Astrocyte (in vitro differentiated cells and primary cell): ENCODE results near the gene SND1. TPM values are rescaled to one million over a fixed set of nuclear protein-coding genes. Genes with fewer than 3 reads are reported as not detected.

Source experiments
- DNase-seq: peaks from one replicate; pipeline ENCODE4 v3.0.0-alpha.2; 2010; ENCODE audit warnings: low read depth
- FAIRE-seq: peaks from 2 replicates; lab custom pipeline; 2011; peaks lifted over from hg19 to GRCh38; lab: Jason Lieb, UNC
- H2AFZ ChIP-seq: 2 replicates; pipeline ENCODE4 v1.6.0; 2012; ENCODE audit warnings: low read depth, low read length, inconsistent platforms
- H3K27ac ChIP-seq: 2 replicates; pipeline ENCODE4 v1.5.1; 2011; ENCODE audit warnings: low read depth, low read length, inconsistent platforms
- H3K27me3 ChIP-seq: 2 replicates; pipeline ENCODE4 v1.6.0; 2011; ENCODE audit warnings: low read length, inconsistent platforms; ENCODE audit not compliant: insufficient read depth
- H3K36me3 ChIP-seq: 2 replicates; pipeline ENCODE4 v1.5.1; 2011; ENCODE audit warnings: low read length, inconsistent platforms; ENCODE audit not compliant: insufficient read depth
- H3K4me1 ChIP-seq: 2 replicates; pipeline ENCODE4 v1.5.1; 2011; ENCODE audit warnings: low read length, inconsistent platforms; ENCODE audit not compliant: insufficient read depth
- H3K4me2 ChIP-seq: 2 replicates; pipeline ENCODE4 v1.6.0; 2012; ENCODE audit warnings: low read length, inconsistent platforms
- H3K4me3 ChIP-seq: 2 replicates; pipeline ENCODE4 v1.5.1; 2011; ENCODE audit warnings: low read depth, mild to moderate bottlenecking, low read length, inconsistent platforms; ENCODE audit not compliant: insufficient read depth
- H3K79me2 ChIP-seq: 2 replicates; pipeline ENCODE4 v1.6.0; 2012; ENCODE audit warnings: mild to moderate bottlenecking, low read length, inconsistent platforms; ENCODE audit not compliant: insufficient read depth
- H3K9ac ChIP-seq: 2 replicates; pipeline ENCODE4 v1.6.0; 2012; ENCODE audit warnings: mild to moderate bottlenecking, low read length, inconsistent platforms
- H3K9me3 ChIP-seq: 2 replicates; pipeline ENCODE4 v1.5.1; 2012; ENCODE audit warnings: low read depth, mild to moderate bottlenecking, low read length, inconsistent platforms; ENCODE audit not compliant: insufficient read depth
- H4K20me1 ChIP-seq: 2 replicates; pipeline ENCODE4 v1.6.0; 2012; ENCODE audit warnings: low read length, inconsistent platforms; ENCODE audit not compliant: insufficient read depth
- H3K27ac Mint-ChIP-seq: one replicate; pipeline ENCODE4 v1.8.0; 2021; ENCODE audit warnings: mild to moderate bottlenecking, mixed read lengths; ENCODE audit not compliant: unreplicated experiment
- H3K27me3 Mint-ChIP-seq: one replicate; pipeline ENCODE4 v1.8.0; 2021; ENCODE audit warnings: low read depth, mixed read lengths; ENCODE audit not compliant: unreplicated experiment
- H3K36me3 Mint-ChIP-seq: one replicate; pipeline ENCODE4 v1.8.0; 2021; ENCODE audit warnings: low read depth, mixed read lengths; ENCODE audit not compliant: unreplicated experiment
- H3K4me1 Mint-ChIP-seq: one replicate; pipeline ENCODE4 v1.8.0; 2021; ENCODE audit warnings: low read depth, mixed read lengths; ENCODE audit not compliant: unreplicated experiment
- H3K4me3 Mint-ChIP-seq: one replicate; pipeline ENCODE4 v1.8.0; 2021; ENCODE audit warnings: mild to moderate bottlenecking, moderate library complexity, mixed read lengths; ENCODE audit not compliant: unreplicated experiment
- H3K9me3 Mint-ChIP-seq: one replicate; pipeline ENCODE4 v1.8.0; 2021; ENCODE audit warnings: mild to moderate bottlenecking, mixed read lengths; ENCODE audit not compliant: unreplicated experiment
- CTCF ChIP-seq: IDR thresholded peaks from 2 replicates; pipeline ENCODE4 v1.5.1; 2011; ENCODE audit warnings: low read depth, mild to moderate bottlenecking, inconsistent platforms, low read length, moderate library complexity; ENCODE audit not compliant: insufficient read depth
- EZH2 ChIP-seq: IDR thresholded peaks from 2 replicates; pipeline ENCODE4 v1.6.1; 2012; ENCODE audit warnings: mild to moderate bottlenecking, low read length, inconsistent platforms; ENCODE audit not compliant: insufficient read depth
- total RNA-seq: library from RNA; stranded (reverse); gene quantifications from 2 replicates; pipeline ENCODE4 v1.2.1, GENCODE V29; 2021

Gene SND1
- total RNA-seq, 1 donor from 2014 or later = 267 TPM

GRCh38 chr7:127755521-127755920, 103.5 kb downstream of the SND1 start:
- H3K4me3 Mint-ChIP-seq = no peak overlapping the region
- H3K27ac ChIP-seq = no peak overlapping the region
- H3K9ac ChIP-seq = no peak overlapping the region
- DNase-seq = no peak
- H3K4me3 ChIP-seq = no peak overlapping the region
- no peak for FAIRE-seq
- H3K9me3 Mint-ChIP-seq = no peaks in the 10 kb centered on the region
- no peaks in the 10 kb centered on the region for H3K27me3 ChIP-seq
- peaks cover 94% of the 10 kb centered on the region for H3K79me2 ChIP-seq
- peaks cover 94% of the 10 kb centered on the region for H4K20me1 ChIP-seq
- H3K36me3 Mint-ChIP-seq = peaks cover 1% of the 10 kb centered on the region
- no peak overlapping the region for H3K4me2 ChIP-seq
- no peaks in the 10 kb centered on the region for H3K9me3 ChIP-seq
- H2AFZ ChIP-seq = no peak overlapping the region
- H3K36me3 ChIP-seq = no peaks in the 10 kb centered on the region
- peaks cover 15% of the 10 kb centered on the region for H3K4me1 ChIP-seq
- H3K27ac Mint-ChIP-seq = no peak overlapping the region
- H3K27me3 Mint-ChIP-seq = no peaks in the 10 kb centered on the region
- no peak for TF ChIP-seq CTCF
- peaks cover 23% of the 10 kb centered on the region for H3K4me1 Mint-ChIP-seq

- TF ChIP-seq CTCF (no peak), EZH2 (no peak)
- H3K4me2 ChIP-seq = no peak overlapping the region
- H3K36me3 Mint-ChIP-seq = no peaks in the 10 kb centered on the region
- H3K4me1 ChIP-seq = peaks cover 11% of the 10 kb centered on the region
- H4K20me1 ChIP-seq = peaks cover 94% of the 10 kb centered on the region
- DNase-seq = no peak
- H3K4me1 Mint-ChIP-seq = peaks cover 21% of the 10 kb centered on the region
- peaks cover 98% of the 10 kb centered on the region for H3K79me2 ChIP-seq
- H3K9ac ChIP-seq = no peak overlapping the region
- no peaks in the 10 kb centered on the region for H3K36me3 ChIP-seq
- no peaks in the 10 kb centered on the region for H3K27me3 Mint-ChIP-seq
- H3K27ac ChIP-seq = no peak overlapping the region
- H3K9me3 ChIP-seq = no peaks in the 10 kb centered on the region
- H2AFZ ChIP-seq = no peak overlapping the region
- no peak overlapping the region for H3K27ac Mint-ChIP-seq
- H3K27me3 ChIP-seq = no peaks in the 10 kb centered on the region
- no peaks in the 10 kb centered on the region for H3K9me3 Mint-ChIP-seq
- no peak for FAIRE-seq
- H3K4me3 Mint-ChIP-seq = no peak overlapping the region
- no peak overlapping the region for H3K4me3 ChIP-seq
Observed at GRCh38 chr7:127755965-127756364, 104.0 kb downstream of the SND1 start.

GRCh38 chr7:127758105-127758504, 106.1 kb downstream of the SND1 start:
- no peak overlapping the region for H3K4me3 ChIP-seq
- no peaks in the 10 kb centered on the region for H3K27me3 Mint-ChIP-seq
- no peak overlapping the region for H3K4me2 ChIP-seq
- TF ChIP-seq CTCF (no peak), EZH2 (no peak)
- no peaks in the 10 kb centered on the region for H3K9me3 ChIP-seq
- H3K27ac ChIP-seq = no peak overlapping the region
- no peaks in the 10 kb centered on the region for H3K4me1 ChIP-seq
- H4K20me1 ChIP-seq = peaks cover 94% of the 10 kb centered on the region
- H3K4me3 Mint-ChIP-seq = no peak overlapping the region
- no peaks in the 10 kb centered on the region for H3K27me3 ChIP-seq
- H3K36me3 Mint-ChIP-seq = no peaks in the 10 kb centered on the region
- FAIRE-seq (no peak), DNase-seq (no peak)
- H3K9ac ChIP-seq = no peak overlapping the region
- H3K4me1 Mint-ChIP-seq = peaks cover 11% of the 10 kb centered on the region
- peaks cover 100% of the 10 kb centered on the region for H3K79me2 ChIP-seq
- no peaks in the 10 kb centered on the region for H3K9me3 Mint-ChIP-seq
- no peak overlapping the region for H3K27ac Mint-ChIP-seq
- no peak overlapping the region for H2AFZ ChIP-seq
- H3K36me3 ChIP-seq = no peaks in the 10 kb centered on the region
